Coronary artery (tissue), 2 donors: ENCODE results near the gene ANO10.

Experiments used
- DNase-seq: peaks from one replicate; pipeline ENCODE4 v3.0.0-alpha.2; 2017; ENCODE audit warnings: low spot score
- H3K27ac ChIP-seq, 2 donors: fragments of 200-600 bp; sonication (generic); one replicate each; pipeline ENCODE4 v1.5.1; 2016 to 2019
- H3K4me3 ChIP-seq: fragments of 200-600 bp; sonication (generic); 2 replicates; pipeline ENCODE4 v1.5.1; 2016; ENCODE audit warnings: mild to moderate bottlenecking, moderate library complexity
- TF ChIP-seq, protein P1 (sequence below): fragments of 200-600 bp; sonication (generic); IDR thresholded peaks from one replicate; pipeline ENCODE4 v1.5.1; 2019; ENCODE audit warnings: antibody characterized with exemption

The ANO10 gene

DNA sequence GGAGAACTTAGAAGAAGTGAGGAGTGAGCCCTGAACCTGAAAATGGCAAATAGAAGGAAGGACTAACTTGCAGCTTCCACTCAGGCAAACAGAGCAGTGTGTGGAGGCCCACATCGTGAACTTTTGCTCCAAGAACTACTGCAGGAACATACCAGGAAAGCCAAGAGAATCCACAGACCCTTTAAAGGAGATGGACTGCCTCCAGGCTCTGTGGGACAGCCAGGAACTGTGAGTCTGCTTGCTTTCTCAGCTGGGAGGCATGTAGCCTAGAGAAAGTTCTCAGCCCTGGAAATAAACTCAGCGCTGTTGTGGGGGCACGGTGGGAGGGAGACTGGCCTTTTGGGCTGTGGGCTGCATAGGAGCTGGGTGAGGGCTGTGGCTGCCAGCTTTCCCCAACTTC lies 242.5 kb downstream of the ANO10 start:
- Histone ChIP-seq H3K4me3 (no peak overlapping the region), H3K27ac (peak overlapping the region; percentile 66 to 82)
- DNase-seq: no peak
- TF ChIP-seq, protein P1, sequence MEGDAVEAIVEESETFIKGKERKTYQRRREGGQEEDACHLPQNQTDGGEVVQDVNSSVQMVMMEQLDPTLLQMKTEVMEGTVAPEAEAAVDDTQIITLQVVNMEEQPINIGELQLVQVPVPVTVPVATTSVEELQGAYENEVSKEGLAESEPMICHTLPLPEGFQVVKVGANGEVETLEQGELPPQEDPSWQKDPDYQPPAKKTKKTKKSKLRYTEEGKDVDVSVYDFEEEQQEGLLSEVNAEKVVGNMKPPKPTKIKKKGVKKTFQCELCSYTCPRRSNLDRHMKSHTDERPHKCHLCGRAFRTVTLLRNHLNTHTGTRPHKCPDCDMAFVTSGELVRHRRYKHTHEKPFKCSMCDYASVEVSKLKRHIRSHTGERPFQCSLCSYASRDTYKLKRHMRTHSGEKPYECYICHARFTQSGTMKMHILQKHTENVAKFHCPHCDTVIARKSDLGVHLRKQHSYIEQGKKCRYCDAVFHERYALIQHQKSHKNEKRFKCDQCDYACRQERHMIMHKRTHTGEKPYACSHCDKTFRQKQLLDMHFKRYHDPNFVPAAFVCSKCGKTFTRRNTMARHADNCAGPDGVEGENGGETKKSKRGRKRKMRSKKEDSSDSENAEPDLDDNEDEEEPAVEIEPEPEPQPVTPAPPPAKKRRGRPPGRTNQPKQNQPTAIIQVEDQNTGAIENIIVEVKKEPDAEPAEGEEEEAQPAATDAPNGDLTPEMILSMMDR: no peak

DNA sequence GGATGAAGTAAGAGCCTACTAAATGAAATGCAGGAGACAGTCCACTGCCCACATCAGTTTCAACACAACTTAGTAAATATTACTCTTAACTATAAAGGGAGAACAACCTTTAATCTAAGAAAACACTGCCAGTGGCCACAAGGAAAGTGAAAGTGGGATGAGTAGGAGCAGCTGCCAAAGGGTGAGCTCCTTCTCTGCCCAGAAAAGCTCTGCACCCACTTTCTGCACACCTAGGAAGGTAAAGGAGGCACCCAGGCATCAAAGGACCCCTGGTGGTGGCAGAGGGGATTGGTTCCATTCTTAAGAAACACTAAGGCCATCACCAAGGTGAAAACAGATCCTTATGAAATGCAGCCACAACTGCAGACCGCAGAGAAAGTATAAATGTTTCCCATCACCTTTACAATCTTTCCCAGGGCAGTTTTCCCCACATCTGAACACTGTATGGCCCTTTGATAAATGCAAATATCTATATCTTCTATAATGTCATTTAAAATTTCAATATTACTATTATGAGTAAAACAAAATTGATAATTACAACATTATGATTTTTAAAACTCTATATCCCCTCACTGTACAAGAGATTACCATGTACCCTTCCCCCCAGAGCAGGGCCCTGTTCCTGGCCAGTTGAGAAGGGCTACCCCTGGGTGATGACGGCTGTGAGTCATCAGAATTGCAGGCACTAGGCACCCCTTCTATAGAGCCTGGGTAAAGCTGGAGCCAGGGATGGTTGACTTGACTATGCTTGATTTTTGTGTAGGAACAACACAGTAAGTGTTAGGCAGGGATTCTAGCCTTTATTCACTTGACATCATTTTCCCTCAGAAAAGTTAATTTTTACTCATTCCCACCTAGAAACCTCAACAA lies 243.5 kb downstream of the ANO10 start:
- DNase-seq: no peak
- Histone ChIP-seq H3K4me3 (no peak overlapping the region), H3K27ac (peak overlapping the region; percentile 66 to 82)
- TF ChIP-seq, protein P1: peak; percentile 16

DNA sequence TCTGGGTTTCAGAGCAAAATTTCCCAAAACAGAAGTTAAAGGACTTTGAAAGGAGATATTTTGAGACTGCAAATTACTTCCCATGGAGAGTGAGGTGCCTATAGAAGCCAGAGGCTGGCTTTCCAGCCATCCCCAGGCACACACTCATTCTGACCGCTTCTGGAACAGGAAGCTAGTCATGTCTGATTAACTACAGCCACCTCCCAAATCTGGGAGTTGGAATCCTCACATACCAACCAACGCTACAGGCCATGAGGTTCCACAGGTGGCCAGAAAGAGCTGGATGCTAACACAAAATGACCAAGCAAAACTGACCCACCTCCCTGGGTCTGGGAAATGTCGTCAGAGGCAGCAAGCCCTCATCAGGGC lies 248.3 kb downstream of the ANO10 start:
- DNase-seq: no peak
- H3K4me3 ChIP-seq: no peak overlapping the region
- no peak overlapping the region for H3K27ac ChIP-seq
- TF ChIP-seq, protein P1: no peak

DNA sequence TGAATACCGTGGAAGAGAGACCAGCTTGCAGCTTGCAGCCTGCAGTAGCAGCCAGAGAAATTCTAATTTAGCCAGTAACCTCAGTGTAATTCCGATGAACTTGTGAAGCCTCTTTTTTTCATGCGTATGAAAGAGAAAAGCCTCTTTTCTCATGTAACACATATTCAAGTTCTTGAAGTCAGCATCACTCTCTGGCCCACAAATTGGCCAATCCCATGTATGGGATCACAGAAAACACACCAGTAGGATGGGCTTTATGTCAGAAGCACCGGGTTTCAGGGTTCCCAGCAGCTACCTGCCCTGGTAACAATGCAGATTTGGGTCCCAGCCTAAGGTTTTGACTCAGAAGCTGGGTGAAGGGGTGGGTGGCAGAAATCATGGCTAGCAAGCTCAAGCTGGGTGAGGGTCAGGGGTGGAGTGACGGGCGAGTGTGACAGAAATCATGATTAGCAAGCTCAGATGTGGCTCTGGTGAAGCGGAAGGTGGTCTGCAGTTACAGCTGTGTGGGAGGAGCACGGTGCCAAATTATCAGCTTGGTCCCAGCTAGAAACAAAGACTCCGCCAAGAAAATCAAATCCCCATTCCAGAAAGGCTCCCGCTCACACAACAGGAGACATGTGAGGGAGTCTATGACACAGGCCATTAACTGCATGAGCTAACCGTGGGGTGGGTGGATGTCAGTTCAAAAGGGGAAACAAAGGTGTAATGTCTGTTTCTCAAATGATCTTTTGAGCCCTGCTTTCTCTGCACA lies 248.8 kb downstream of the ANO10 start:
- TF ChIP-seq, protein P1: no peak

DNA sequence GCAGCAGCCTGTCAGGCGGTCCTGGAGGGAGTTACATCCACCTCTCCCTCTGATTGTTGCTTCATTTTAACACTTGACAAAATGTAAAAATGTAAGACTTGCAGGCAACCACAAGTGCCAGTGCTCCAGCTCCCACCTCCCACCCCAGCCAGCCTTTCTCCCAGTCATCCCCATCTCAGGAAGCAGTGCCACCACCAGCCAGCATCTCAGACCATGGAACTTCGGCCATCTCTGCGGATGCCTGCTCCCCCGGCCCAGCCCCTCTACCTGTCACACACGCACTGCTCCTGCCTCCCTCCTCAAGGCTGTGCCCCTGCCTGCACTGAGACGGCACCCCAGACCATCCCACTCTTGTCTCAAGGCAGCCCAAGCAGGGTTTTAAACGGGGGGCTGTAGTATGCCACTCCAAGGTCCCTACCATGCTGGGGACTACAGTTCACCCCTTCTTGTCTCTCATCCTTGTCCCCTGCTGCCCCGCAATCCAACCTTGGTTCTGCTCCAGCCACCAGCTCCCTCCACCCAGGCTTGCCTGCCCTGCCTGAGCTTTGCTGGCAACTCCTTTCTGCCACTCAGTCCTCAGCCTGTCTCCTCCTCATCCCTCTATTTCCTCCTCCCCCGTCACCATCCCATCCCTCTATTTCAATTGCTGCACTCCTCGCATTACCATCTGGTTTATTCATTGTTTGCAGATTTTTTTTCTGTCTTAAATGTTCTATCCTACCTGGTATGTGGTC lies 249.6 kb downstream of the ANO10 start:
- H3K27ac ChIP-seq: no peak overlapping the region
- TF ChIP-seq, protein P1: no peak
- DNase-seq: no peak

More for the DNA sequence above, 248.8 kb downstream of the ANO10 start:
- Histone ChIP-seq H3K4me3 (no peak overlapping the region), H3K27ac (no peak overlapping the region)
- DNase-seq: no peak

DNA sequence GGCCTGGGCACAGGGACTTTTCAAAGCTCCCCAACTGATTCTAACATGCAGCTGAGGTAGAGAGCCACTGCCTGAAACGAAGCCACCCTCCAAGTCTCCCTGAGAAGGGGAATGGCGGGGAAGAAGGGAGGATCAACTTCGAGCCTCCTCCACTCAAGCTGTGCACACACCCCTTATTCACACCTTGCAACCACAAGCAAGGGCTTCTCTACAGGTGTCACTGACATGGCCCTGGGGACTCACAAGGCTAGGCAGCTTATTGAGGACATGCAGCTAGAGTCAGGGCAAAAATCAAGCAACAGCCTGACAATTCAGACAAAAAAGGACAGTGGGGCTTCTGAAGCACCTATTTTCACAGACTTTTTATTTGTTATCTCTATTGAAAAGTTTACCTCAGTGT lies 250.3 kb downstream of the ANO10 start:
- DNase-seq: no peak
- Histone ChIP-seq H3K27ac (no peak overlapping the region), H3K4me3 (no peak overlapping the region)
- TF ChIP-seq, protein P1: no peak

More for the DNA sequence above, 249.6 kb downstream of the ANO10 start:
- no peak overlapping the region for H3K4me3 ChIP-seq
